Panc1 (cell line): ENCODE results near the gene ARMC5. TPM values are rescaled to one million over a fixed set of nuclear protein-coding genes. Genes with fewer than 3 reads are reported as not detected.

Experiments used
- ATAC-seq: fragments of 200-7000 bp; cut with Tn5 transposase; 2 replicates; pipeline ENCODE4 v1.9.1; 2020; ENCODE audit warnings: mild to moderate bottlenecking, moderate library complexity
- BruUV-seq: library from RNA; stranded (reverse); fragments of 400-500 nt; replicated peaks from 2 replicates; lab custom pipeline; 2021; lab: Mats Ljungman, UMichigan
- CTCF ChIA-PET: fragments of 300-600 bp; sonication (Branson Sonifier 250); formaldehyde crosslinking; loops from one replicate; lab custom pipeline; 2022; ENCODE audit warnings: antibody characterized with exemption; lab: Charles Lee
- POLR2A ChIA-PET: fragments of 300-600 bp; sonication (Branson Sonifier 250); formaldehyde crosslinking; loops from one replicate; lab custom pipeline; 2022; ENCODE audit warnings: antibody characterized with exemption; lab: Charles Lee
- DNase-seq: peaks from one replicate; pipeline ENCODE4 v3.0.0-alpha.2; 2010; ENCODE audit warnings: low read depth, low spot score
- H3K27ac ChIP-seq: 2 replicates; pipeline ENCODE4 v1.5.1; 2011; ENCODE audit warnings: mild to moderate bottlenecking, low read length, inconsistent platforms
- H3K27me3 ChIP-seq: fragments of 200-500 bp; sonication (Bioruptor generic); 2 replicates; pipeline ENCODE4 v1.6.0; 2014; ENCODE audit warnings: low read length, inconsistent platforms; ENCODE audit not compliant: control insufficient read depth, insufficient read depth
- H3K36me3 ChIP-seq: fragments of 200-500 bp; sonication (Bioruptor generic); 2 replicates; pipeline ENCODE4 v1.5.1; 2014; ENCODE audit warnings: inconsistent platforms, mild to moderate bottlenecking, low read length, moderate library complexity; ENCODE audit not compliant: control insufficient read depth, insufficient read depth
- H3K4me1 ChIP-seq: 2 replicates; pipeline ENCODE4 v1.5.1; 2011; ENCODE audit warnings: inconsistent platforms, mild to moderate bottlenecking, low read length, moderate library complexity; ENCODE audit not compliant: control insufficient read depth, insufficient read depth
- H3K4me3 ChIP-seq, 2 experiments: 2 replicates each; pipeline ENCODE4 v1.5.1; 2011 to 2012; ENCODE audit warnings: low read depth in 2 of 2, low read length in 2 of 2, mild to moderate bottlenecking in 2 of 2, inconsistent platforms in 1 of 2, moderate library complexity in 1 of 2
- H3K9me3 ChIP-seq: fragments of 200-500 bp; sonication (Bioruptor generic); 2 replicates; pipeline ENCODE4 v1.5.1; 2014; ENCODE audit warnings: low read depth, mild to moderate bottlenecking, inconsistent platforms, low read length, moderate library complexity; ENCODE audit not compliant: control insufficient read depth, insufficient read depth
- POLR2AphosphoS5 ChIP-seq: IDR thresholded peaks from 2 replicates; pipeline ENCODE4 v1.6.1; 2012; ENCODE audit warnings: mild to moderate bottlenecking, low read depth, low read length, moderate library complexity
- SIN3A ChIP-seq: IDR thresholded peaks from 2 replicates; pipeline ENCODE4 v1.6.1; 2012; ENCODE audit warnings: low read depth, mild to moderate bottlenecking, low read length, moderate library complexity, borderline replicate concordance; ENCODE audit not compliant: insufficient read depth
- TCF7L2 ChIP-seq: IDR thresholded peaks from 2 replicates; pipeline ENCODE4 v1.6.1; 2011; ENCODE audit warnings: mild to moderate bottlenecking, low read depth, low read length, inconsistent platforms
- in situ Hi-C: cut with HindIII; loops from 2 replicates; pipeline ENCODE4 v1.10.0; 2016; ENCODE audit warnings: low sequenced_read_pairs, low pct_unique_long_range_greater_than_20kb
- intact Hi-C: fragments of 100-400 bp; cut with micrococcal nuclease; formaldehyde crosslinking; loops from one replicate; pipeline ENCODE4 v1.10.0; 2022; ENCODE audit not compliant: unreplicated experiment
- total RNA-seq: library from RNA; stranded (reverse); gene quantifications from one replicate; pipeline ENCODE4 v1.2.1, GENCODE V29; 2021; ENCODE audit not compliant: unreplicated experiment
- TF ChIP-seq, protein P1 (sequence below), 2 experiments: IDR thresholded peaks; 2 replicates each; pipeline ENCODE4 v1.6.1; 2011 to 2012; ENCODE audit warnings: low read depth in 2 of 2, control low read depth in 1 of 2, low read length in 1 of 2, mild to moderate bottlenecking in 1 of 2, moderate library complexity in 1 of 2; ENCODE audit not compliant: insufficient read depth in 1 of 2
- TF ChIP-seq, protein P2 (sequence below): fragments of 450-650 bp; IDR thresholded peaks from 2 replicates; pipeline ENCODE4 v1.5.1; 2017; ENCODE audit warnings: mild to moderate bottlenecking

Gene ARMC5
- total RNA-seq, 1 experiment from 2014 or later: 19.8 TPM

DNA sequence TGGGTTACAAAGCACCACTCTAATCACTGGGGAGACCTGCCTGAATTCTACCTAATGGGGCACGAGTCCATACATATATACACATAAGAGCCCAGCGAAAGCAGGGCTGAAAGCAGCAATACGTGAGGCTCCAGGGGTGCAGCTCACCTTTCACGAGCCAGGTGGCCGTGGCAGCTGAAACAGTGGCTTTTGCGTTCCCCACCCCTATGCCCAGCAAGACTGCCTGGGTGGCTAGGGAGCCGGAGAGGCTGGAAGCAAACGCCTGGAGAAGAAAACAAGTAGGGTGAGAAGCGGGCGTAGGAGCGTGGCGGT is 48.3 kb downstream of the ARMC5 start:
- no peak for DNase-seq
- ChIA-PET CTCF (no interaction called here), POLR2A (no interaction called here)
- intact Hi-C loops (loop anchor here (5.0 kb wide), 1 partner anchor 190 kb away; no protein-coding TSS in a partner anchor), in situ Hi-C loops (no loop called here)
- H3K27me3 ChIP-seq: no peaks in the 10 kb centered on the region
- BruUV-seq: no TSS peak
- peak overlapping the region; percentile 97 for H3K27ac ChIP-seq
- peaks cover 15% of the 10 kb centered on the region for H3K4me1 ChIP-seq
- peak overlapping the region; percentile 91 to 97 for H3K4me3 ChIP-seq
- no peak; the same call in 1 of the 2 replicates for ATAC-seq
- peaks cover 9% of the 10 kb centered on the region; the same call in 1 of the 2 replicates for H3K36me3 ChIP-seq
- H3K9me3 ChIP-seq: no peaks in the 10 kb centered on the region
- no peak for TF ChIP-seq TCF7L2
- TF ChIP-seq SIN3A: no peak
- TF ChIP-seq, protein P1, sequence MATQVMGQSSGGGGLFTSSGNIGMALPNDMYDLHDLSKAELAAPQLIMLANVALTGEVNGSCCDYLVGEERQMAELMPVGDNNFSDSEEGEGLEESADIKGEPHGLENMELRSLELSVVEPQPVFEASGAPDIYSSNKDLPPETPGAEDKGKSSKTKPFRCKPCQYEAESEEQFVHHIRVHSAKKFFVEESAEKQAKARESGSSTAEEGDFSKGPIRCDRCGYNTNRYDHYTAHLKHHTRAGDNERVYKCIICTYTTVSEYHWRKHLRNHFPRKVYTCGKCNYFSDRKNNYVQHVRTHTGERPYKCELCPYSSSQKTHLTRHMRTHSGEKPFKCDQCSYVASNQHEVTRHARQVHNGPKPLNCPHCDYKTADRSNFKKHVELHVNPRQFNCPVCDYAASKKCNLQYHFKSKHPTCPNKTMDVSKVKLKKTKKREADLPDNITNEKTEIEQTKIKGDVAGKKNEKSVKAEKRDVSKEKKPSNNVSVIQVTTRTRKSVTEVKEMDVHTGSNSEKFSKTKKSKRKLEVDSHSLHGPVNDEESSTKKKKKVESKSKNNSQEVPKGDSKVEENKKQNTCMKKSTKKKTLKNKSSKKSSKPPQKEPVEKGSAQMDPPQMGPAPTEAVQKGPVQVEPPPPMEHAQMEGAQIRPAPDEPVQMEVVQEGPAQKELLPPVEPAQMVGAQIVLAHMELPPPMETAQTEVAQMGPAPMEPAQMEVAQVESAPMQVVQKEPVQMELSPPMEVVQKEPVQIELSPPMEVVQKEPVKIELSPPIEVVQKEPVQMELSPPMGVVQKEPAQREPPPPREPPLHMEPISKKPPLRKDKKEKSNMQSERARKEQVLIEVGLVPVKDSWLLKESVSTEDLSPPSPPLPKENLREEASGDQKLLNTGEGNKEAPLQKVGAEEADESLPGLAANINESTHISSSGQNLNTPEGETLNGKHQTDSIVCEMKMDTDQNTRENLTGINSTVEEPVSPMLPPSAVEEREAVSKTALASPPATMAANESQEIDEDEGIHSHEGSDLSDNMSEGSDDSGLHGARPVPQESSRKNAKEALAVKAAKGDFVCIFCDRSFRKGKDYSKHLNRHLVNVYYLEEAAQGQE (IDR thresholded peaks at IDR 0.05; ENCODE audit: insufficient read depth in 1 of 2, low read depth in 2 of 2, low read length in 1 of 2): no peak
- TF ChIP-seq POLR2AphosphoS5: no peak
- TF ChIP-seq, protein P2, sequence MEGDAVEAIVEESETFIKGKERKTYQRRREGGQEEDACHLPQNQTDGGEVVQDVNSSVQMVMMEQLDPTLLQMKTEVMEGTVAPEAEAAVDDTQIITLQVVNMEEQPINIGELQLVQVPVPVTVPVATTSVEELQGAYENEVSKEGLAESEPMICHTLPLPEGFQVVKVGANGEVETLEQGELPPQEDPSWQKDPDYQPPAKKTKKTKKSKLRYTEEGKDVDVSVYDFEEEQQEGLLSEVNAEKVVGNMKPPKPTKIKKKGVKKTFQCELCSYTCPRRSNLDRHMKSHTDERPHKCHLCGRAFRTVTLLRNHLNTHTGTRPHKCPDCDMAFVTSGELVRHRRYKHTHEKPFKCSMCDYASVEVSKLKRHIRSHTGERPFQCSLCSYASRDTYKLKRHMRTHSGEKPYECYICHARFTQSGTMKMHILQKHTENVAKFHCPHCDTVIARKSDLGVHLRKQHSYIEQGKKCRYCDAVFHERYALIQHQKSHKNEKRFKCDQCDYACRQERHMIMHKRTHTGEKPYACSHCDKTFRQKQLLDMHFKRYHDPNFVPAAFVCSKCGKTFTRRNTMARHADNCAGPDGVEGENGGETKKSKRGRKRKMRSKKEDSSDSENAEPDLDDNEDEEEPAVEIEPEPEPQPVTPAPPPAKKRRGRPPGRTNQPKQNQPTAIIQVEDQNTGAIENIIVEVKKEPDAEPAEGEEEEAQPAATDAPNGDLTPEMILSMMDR: no peak

DNA sequence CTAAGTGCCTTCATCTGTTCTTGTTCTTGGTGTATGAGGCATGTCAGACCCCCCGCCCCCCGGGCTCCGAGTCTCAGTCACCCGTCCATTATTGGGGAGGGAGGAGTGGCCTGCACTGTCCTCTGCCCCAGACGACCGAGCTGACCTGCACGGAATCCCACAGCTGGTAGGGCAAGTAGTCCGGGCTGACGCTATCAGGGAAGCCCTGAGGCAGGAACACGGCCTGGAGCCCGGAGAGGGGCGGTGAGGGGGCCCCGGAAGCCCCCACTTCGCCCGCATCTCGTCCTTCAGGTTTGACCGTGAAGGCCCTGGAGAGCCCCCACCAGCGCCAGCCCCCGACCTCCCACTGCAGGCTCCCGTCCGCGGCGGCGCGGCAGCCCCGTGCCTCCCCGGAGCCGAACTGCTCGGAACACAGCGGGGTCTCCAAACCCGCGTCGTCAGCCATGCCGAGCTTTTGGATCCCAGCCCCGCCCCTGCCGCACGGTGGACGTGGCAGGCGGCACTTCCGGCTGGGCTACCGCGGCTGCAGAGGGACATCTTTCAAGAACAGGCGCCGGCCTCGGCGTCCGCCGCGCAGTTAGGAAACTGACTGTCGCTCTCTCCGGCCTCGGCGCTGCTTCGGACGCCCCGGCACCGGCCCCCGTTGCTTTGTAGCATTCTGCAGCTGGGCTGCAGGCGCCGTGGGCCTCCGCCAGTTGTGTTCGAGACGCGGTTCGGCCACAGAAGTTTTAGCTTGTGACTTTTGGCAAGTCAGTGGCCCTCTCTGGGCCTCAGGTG is 48.8 kb downstream of the ARMC5 start, which contains the start of gene RUSF1:
RUSF1 (minus strand) TSS at position 463 of the 777 bp plus-strand sequence; CDS start at position 445, 18 bp downstream.
- in situ Hi-C loops (no loop called here), intact Hi-C loops (loop anchor here (5.0 kb wide), 1 partner anchor 189 kb away; no protein-coding TSS in a partner anchor)
- ATAC-seq: peak; percentile 97
- Histone ChIP-seq H3K36me3 (peaks cover 9% of the 10 kb centered on the region; the same call in 1 of the 2 replicates), H3K27ac (peak within 1 kb of the TSS; percentile 97), H3K4me3 (peak within 1 kb of the TSS; percentile 91 to 97), H3K9me3 (no peaks in the 10 kb centered on the region), H3K4me1 (peaks cover 15% of the 10 kb centered on the region), H3K27me3 (no peaks in the 10 kb centered on the region)
- no TSS peak for BruUV-seq
- CTCF ChIA-PET: no interaction called here
- TF ChIP-seq, protein P2: no peak
- TF ChIP-seq, protein P1 (IDR thresholded peaks at IDR 0.05; ENCODE audit: insufficient read depth in 1 of 2, low read depth in 2 of 2, low read length in 1 of 2): no peak; a peak in 1 of 4 replicates
- peak; percentile 95; the same call in 1 of the 2 replicates for TF ChIP-seq SIN3A
- TF ChIP-seq POLR2AphosphoS5: peak; percentile 91
- no peak for DNase-seq
- POLR2A ChIA-PET: no interaction called here
